HEK293 (cell line): Measurements from ENCODE around the gene NARS2.

ENCODE experiments used
- CTCF ChIP-seq: fragments of 450-650 bp; formaldehyde crosslinking; IDR thresholded peaks from 2 replicates; pipeline ENCODE4 v1.5.1; 2016; ENCODE audit warnings: missing biosample characterization, missing genetic modification characterization
- MYNN ChIP-seq: fragments of 450-650 bp; formaldehyde crosslinking; IDR thresholded peaks from 2 replicates; pipeline ENCODE4 v1.5.1; 2016; ENCODE audit warnings: missing biosample characterization, missing genetic modification characterization, borderline replicate concordance
- PRDM1 ChIP-seq: fragments of 450-650 bp; formaldehyde crosslinking; IDR thresholded peaks from 2 replicates; pipeline ENCODE4; 2016; ENCODE audit warnings: missing biosample characterization, missing genetic modification characterization
- TF ChIP-seq, protein P1 (sequence below): fragments of 450-650 bp; formaldehyde crosslinking; IDR thresholded peaks from 2 replicates; pipeline ENCODE4 v1.5.1; 2016; ENCODE audit warnings: missing biosample characterization, missing genetic modification characterization

GRCh38 chr11:78552881-78553280 is 21.8 kb downstream of the NARS2 start:
- no peak for TF ChIP-seq CTCF
- no peak for TF ChIP-seq MYNN (tag by site-specific recombination)
- TF ChIP-seq, protein P1, sequence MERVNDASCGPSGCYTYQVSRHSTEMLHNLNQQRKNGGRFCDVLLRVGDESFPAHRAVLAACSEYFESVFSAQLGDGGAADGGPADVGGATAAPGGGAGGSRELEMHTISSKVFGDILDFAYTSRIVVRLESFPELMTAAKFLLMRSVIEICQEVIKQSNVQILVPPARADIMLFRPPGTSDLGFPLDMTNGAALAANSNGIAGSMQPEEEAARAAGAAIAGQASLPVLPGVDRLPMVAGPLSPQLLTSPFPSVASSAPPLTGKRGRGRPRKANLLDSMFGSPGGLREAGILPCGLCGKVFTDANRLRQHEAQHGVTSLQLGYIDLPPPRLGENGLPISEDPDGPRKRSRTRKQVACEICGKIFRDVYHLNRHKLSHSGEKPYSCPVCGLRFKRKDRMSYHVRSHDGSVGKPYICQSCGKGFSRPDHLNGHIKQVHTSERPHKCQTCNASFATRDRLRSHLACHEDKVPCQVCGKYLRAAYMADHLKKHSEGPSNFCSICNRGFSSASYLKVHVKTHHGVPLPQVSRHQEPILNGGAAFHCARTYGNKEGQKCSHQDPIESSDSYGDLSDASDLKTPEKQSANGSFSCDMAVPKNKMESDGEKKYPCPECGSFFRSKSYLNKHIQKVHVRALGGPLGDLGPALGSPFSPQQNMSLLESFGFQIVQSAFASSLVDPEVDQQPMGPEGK (tag by site-specific recombination): no peak
- no peak for TF ChIP-seq PRDM1
